Erythroblast (primary cell): ENCODE data around the gene KLHL29.
"Not testable (repeated sequence)": the region's sequence is repeated elsewhere in the genome, so short reads cannot be mapped to it uniquely, and the experiment has no call there.

Experiments used
- DNase-seq, 2 experiments: peaks; one replicate each; lab custom pipeline; 2025; lab: John Stamatoyannopoulos, UW
- GATA1 ChIP-seq: IDR thresholded peaks from 2 replicates; pipeline ENCODE4 v1.6.1; 2011; ENCODE audit warnings: low read depth, mild to moderate bottlenecking, control low read depth, low read length, moderate library complexity
- POLR2A ChIP-seq: IDR thresholded peaks from 2 replicates; pipeline ENCODE4 v1.6.1; 2011; ENCODE audit warnings: mild to moderate bottlenecking, low read length

Gene KLHL29

GRCh38 chr2:23384551-23385343, at the start of gene KLHL29:
Gene KLHL29, plus strand, starts transcription at chr2:23385179. Its CDS starts 177,018 bp downstream, at chr2:23562197.
- TF ChIP-seq GATA1 (no peak), POLR2A (no peak)
- peak; percentile 55 to 82 for DNase-seq

GRCh38 chr2:23335550-23335949, 49.4 kb upstream of the KLHL29 start:
- TF ChIP-seq POLR2A: no peak
- no peak for TF ChIP-seq GATA1
- DNase-seq: no peak

GRCh38 chr2:23342075-23342474, 42.9 kb upstream of the KLHL29 start:
- TF ChIP-seq GATA1: no peak
- no peak for TF ChIP-seq POLR2A
- DNase-seq: no peak

GRCh38 chr2:23346029-23346428, 39.0 kb upstream of the KLHL29 start:
- no peak for DNase-seq
- TF ChIP-seq POLR2A (no peak), GATA1 (no peak)

- DNase-seq: no peak
- TF ChIP-seq POLR2A (no peak), GATA1 (no peak)
Measured at GRCh38 chr2:23346781-23347180, 38.2 kb upstream of the KLHL29 start.

GRCh38 chr2:23347471-23348092, 37.4 kb upstream of the KLHL29 start:
- no peak for TF ChIP-seq POLR2A
- no peak for TF ChIP-seq GATA1
- DNase-seq: no peak

- DNase-seq: not testable (repeated sequence)
Measured at GRCh38 chr2:23348093-23348481, 36.9 kb upstream of the KLHL29 start.

- no peak for DNase-seq
Measured at GRCh38 chr2:23349508-23349907, 35.5 kb upstream of the KLHL29 start.

GRCh38 chr2:23350041-23350791, 34.8 kb upstream of the KLHL29 start:
- DNase-seq: no peak
- no peak for TF ChIP-seq GATA1
- TF ChIP-seq POLR2A: no peak

More at GRCh38 chr2:23349508-23349907, 35.5 kb upstream of the KLHL29 start:
- TF ChIP-seq GATA1: no peak

GRCh38 chr2:23350792-23351355, 34.1 kb upstream of the KLHL29 start:
- no peak for DNase-seq
- TF ChIP-seq POLR2A (no peak), GATA1 (no peak)

GRCh38 chr2:23351388-23352141, 33.4 kb upstream of the KLHL29 start:
- TF ChIP-seq POLR2A (no peak), GATA1 (no peak)
- DNase-seq: peak; percentile 25 to 58

- DNase-seq: no peak
- TF ChIP-seq POLR2A (no peak), GATA1 (no peak)
Measured at GRCh38 chr2:23354554-23354953, 30.4 kb upstream of the KLHL29 start.

GRCh38 chr2:23355001-23355400, 30.0 kb upstream of the KLHL29 start:
- no peak for DNase-seq
- TF ChIP-seq GATA1 (no peak), POLR2A (no peak)

GRCh38 chr2:23356711-23357110, 28.3 kb upstream of the KLHL29 start:
- DNase-seq: no peak
- TF ChIP-seq GATA1 (no peak), POLR2A (no peak)
